ENCODE data around the gene DACT2. TPM values are rescaled to one million over a fixed set of nuclear protein-coding genes. Genes with fewer than 3 reads are reported as not detected.

Gene DACT2
- total RNA-seq, 4 donors from 2014 or later: 0.24 TPM; not detected in 3

DNA sequence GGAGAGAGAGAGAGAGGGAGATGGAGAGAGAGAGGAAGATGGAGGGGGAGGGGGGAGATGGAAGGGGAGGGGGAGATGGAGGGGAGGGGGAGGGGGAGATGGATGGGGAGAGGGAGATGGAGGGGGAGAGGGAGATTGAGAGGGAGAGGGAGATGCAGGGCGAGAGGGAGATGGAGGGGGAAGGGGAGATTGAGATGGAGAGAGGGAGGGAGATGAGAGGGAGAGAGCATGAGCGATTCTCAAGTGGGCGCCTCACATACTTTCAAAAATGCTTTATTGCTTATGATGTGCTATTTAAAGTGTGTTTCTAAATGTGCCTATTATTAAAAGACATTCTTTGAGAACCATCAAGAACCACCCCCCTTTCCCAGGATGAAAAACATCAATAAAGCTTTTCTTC, 43.7 kb upstream of the DACT2 start:
- in situ Hi-C loops (cut with MboI; ENCODE audit: low sequenced_read_pairs in 4 of 4) (loop anchor here in 3 of 4 donors (10.0 to 25.0 kb wide), 2 partner anchors 521 to 524 kb away; no protein-coding TSS in a partner anchor), intact Hi-C loops (cut with DNase I; ENCODE audit: low total_unique reads) (no loop called here)
- H3K9me3 ChIP-seq: peaks cover 0 to 3% (median 0%) of the 10 kb centered on the region in 3 donors
- no peak for ATAC-seq
- H3K4me1 ChIP-seq: no peaks in the 10 kb centered on the region
- H3K27ac ChIP-seq: no peak overlapping the region
- no peak overlapping the region for H3K4me3 ChIP-seq
- no peaks in the 10 kb centered on the region for H3K36me3 ChIP-seq
- TF ChIP-seq, protein P1, sequence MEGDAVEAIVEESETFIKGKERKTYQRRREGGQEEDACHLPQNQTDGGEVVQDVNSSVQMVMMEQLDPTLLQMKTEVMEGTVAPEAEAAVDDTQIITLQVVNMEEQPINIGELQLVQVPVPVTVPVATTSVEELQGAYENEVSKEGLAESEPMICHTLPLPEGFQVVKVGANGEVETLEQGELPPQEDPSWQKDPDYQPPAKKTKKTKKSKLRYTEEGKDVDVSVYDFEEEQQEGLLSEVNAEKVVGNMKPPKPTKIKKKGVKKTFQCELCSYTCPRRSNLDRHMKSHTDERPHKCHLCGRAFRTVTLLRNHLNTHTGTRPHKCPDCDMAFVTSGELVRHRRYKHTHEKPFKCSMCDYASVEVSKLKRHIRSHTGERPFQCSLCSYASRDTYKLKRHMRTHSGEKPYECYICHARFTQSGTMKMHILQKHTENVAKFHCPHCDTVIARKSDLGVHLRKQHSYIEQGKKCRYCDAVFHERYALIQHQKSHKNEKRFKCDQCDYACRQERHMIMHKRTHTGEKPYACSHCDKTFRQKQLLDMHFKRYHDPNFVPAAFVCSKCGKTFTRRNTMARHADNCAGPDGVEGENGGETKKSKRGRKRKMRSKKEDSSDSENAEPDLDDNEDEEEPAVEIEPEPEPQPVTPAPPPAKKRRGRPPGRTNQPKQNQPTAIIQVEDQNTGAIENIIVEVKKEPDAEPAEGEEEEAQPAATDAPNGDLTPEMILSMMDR (IDR thresholded peaks at IDR 0.05 in 4 of 5, conservative IDR thresholded peaks at IDR 0.05 in 1 of 5): no peak
- TF ChIP-seq POLR2A (IDR thresholded peaks at IDR 0.05): no peak
- DNase-seq: no peak
- H3K27me3 ChIP-seq: peaks cover 0 to 2% (median 0%) of the 10 kb centered on the region in 3 donors

DNA sequence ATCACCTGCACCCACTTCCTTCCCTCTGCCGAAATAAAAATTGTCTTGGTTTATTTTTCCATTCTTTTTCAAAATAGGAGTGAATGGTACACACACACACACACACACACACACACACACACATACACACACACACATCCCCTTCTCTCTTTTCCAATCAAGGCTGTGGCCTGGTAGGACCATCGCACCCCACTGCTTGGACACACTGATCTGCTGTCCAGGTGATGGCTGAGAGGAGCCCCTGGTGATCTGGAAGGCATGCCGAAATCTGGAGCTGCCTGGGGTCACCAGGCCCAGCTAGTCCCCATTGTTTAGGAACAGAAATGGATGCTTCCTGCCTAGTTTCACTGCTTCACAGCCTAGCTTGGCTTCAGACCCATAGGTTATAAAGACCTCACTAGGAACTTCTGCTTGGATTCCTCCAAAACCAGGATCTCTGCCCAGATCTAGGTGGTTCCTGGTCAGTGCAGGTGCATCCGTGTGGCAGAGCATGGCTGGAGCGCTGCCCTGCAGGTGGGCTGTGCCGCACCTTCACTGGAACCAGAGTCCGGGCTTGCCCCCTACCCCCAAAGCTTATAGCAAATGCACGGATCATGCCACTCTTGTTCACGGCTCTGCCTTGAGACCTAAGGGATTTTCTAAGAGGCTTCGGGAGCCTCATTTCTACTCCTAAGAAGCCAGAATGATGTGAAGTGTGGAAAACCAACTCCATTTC, 42.9 kb upstream of the DACT2 start:
- in situ Hi-C loops (cut with MboI; ENCODE audit: low sequenced_read_pairs in 4 of 4): loop anchor here in 3 of 4 donors (10.0 to 25.0 kb wide), 2 partner anchors 522 to 525 kb away; no protein-coding TSS in a partner anchor
- intact Hi-C loops (cut with DNase I; ENCODE audit: low total_unique reads): no loop called here

DNA sequence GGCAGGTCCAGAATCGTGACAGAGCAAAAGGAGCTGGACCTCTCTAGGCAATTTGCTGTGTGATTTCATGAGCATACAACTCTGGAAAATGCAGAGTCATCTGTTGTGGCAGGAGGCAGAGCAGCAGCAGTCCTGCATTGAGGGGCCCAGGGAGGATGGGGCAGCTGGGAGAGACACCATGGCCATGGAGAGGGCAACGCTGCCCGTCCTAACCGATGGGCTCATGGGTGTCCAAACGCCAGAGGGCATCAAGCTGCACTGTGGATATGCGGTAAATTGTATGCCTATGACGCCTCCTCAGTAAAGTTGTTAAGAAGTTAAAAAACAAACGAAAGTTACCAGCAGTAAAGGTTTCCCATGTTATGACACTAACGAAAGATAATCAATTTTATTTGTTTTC, 42.2 kb upstream of the DACT2 start:
- in situ Hi-C loops (cut with MboI; ENCODE audit: low sequenced_read_pairs in 4 of 4): loop anchor here in 3 of 4 donors (10.0 to 25.0 kb wide), 2 partner anchors 523 to 526 kb away; no protein-coding TSS in a partner anchor

More for the DNA sequence above, 42.9 kb upstream of the DACT2 start:
- H3K9me3 ChIP-seq: peaks cover 0 to 3% (median 0%) of the 10 kb centered on the region in 3 donors
- ATAC-seq (no peak), DNase-seq (no peak)
- H3K27ac ChIP-seq: no peak overlapping the region
- no peaks in the 10 kb centered on the region for H3K4me1 ChIP-seq
- TF ChIP-seq POLR2A (IDR thresholded peaks at IDR 0.05): no peak
- TF ChIP-seq, protein P1 (IDR thresholded peaks at IDR 0.05 in 4 of 5, conservative IDR thresholded peaks at IDR 0.05 in 1 of 5): no peak
- no peak overlapping the region for H3K4me3 ChIP-seq
- H3K36me3 ChIP-seq: no peaks in the 10 kb centered on the region
- H3K27me3 ChIP-seq: no peaks in the 10 kb centered on the region

DNA sequence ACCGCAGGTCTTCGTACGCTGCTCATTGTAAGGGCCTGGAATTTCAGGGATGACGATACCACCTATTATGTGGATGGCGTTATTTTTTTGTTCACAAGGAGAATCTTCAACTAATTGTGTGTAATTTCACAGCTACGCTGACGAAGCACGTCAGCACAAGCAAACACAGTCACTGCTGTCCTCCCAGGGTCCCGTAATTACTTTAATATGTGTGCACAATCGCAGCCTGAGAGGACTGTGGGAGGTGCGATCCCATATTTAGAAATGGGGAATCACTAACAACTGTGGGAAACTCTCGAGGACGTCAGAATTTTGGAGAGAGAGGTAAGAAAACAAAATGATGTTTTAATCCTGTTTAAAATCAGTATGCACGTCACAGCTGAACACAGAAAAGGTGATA, 40.2 kb upstream of the DACT2 start:
- peaks cover 0 to 3% (median 0%) of the 10 kb centered on the region in 3 donors for H3K9me3 ChIP-seq
- DNase-seq (no peak), ATAC-seq (no peak)
- TF ChIP-seq POLR2A (IDR thresholded peaks at IDR 0.05): no peak
- TF ChIP-seq, protein P1 (IDR thresholded peaks at IDR 0.05 in 4 of 5, conservative IDR thresholded peaks at IDR 0.05 in 1 of 5): no peak
- in situ Hi-C loops (cut with MboI; ENCODE audit: low sequenced_read_pairs in 4 of 4) (loop anchor here in 3 of 4 donors (10.0 to 25.0 kb wide), 2 partner anchors 525 to 528 kb away; no protein-coding TSS in a partner anchor), intact Hi-C loops (cut with DNase I; ENCODE audit: low total_unique reads) (no loop called here)
- no peak overlapping the region for H3K27ac ChIP-seq
- no peaks in the 10 kb centered on the region for H3K36me3 ChIP-seq
- H3K4me1 ChIP-seq: no peaks in the 10 kb centered on the region
- no peaks in the 10 kb centered on the region for H3K27me3 ChIP-seq
- no peak overlapping the region for H3K4me3 ChIP-seq

More for the DNA sequence above, 42.2 kb upstream of the DACT2 start:
- no peak for DNase-seq
- H3K36me3 ChIP-seq: no peaks in the 10 kb centered on the region
- peaks cover 0 to 3% (median 0%) of the 10 kb centered on the region in 3 donors for H3K9me3 ChIP-seq
- H3K4me3 ChIP-seq: no peak overlapping the region
- no peaks in the 10 kb centered on the region for H3K27me3 ChIP-seq
- no peaks in the 10 kb centered on the region for H3K4me1 ChIP-seq
- no peak for TF ChIP-seq POLR2A (IDR thresholded peaks at IDR 0.05)
- TF ChIP-seq, protein P1 (IDR thresholded peaks at IDR 0.05 in 4 of 5, conservative IDR thresholded peaks at IDR 0.05 in 1 of 5): no peak
- no peak for ATAC-seq
- intact Hi-C loops (cut with DNase I; ENCODE audit: low total_unique reads): no loop called here
- H3K27ac ChIP-seq: no peak overlapping the region

Data from gastrocnemius medialis (tissue), 4 donors.